Nephron (organoid): Measurements from ENCODE around the gene AHI1.

ENCODE experiments used
- H3K27ac Mint-ChIP-seq, 3 experiments: 2 replicates each; pipeline ENCODE4 v1.8.0; 2020; ENCODE audit warnings: mixed read lengths in 3 of 3, mild to moderate bottlenecking in 2 of 3, moderate library complexity in 1 of 3
- H3K27me3 Mint-ChIP-seq: 2 replicates; pipeline ENCODE4 v1.8.0; 2021; ENCODE audit warnings: low read depth, mild to moderate bottlenecking, moderate library complexity, mixed read lengths
- H3K36me3 Mint-ChIP-seq: 2 replicates; pipeline ENCODE4 v1.8.0; 2020; ENCODE audit warnings: low read depth, mixed read lengths
- H3K4me1 Mint-ChIP-seq: 2 replicates; pipeline ENCODE4 v1.8.0; 2020; ENCODE audit warnings: mixed read lengths
- H3K4me3 Mint-ChIP-seq, 3 experiments: 2 replicates each; pipeline ENCODE4 v1.8.0; 2020; ENCODE audit warnings: mild to moderate bottlenecking in 3 of 3, mixed read lengths in 3 of 3, moderate library complexity in 2 of 3
- H3K9me3 Mint-ChIP-seq: 2 replicates; pipeline ENCODE4 v1.8.0; 2020; ENCODE audit warnings: mixed read lengths
- TF ChIP-seq, protein P1 (sequence below), 3 experiments: fragments of 200-600 bp; sonication (generic); IDR thresholded peaks; one replicate each; pipeline ENCODE4 v1.5.0; 2021; ENCODE audit warnings: antibody characterized with exemption in 3 of 3; ENCODE audit not compliant: unreplicated experiment in 3 of 3

The AHI1 gene

GRCh38 chr6:135322427-135323201 is 174.9 kb downstream of the AHI1 start:
- H3K4me1 Mint-ChIP-seq, result no peaks in the 10 kb centered on the region
- no peak overlapping the region for H3K4me3 Mint-ChIP-seq
- H3K27ac Mint-ChIP-seq, result no peak overlapping the region
- no peaks in the 10 kb centered on the region for H3K36me3 Mint-ChIP-seq
- no peaks in the 10 kb centered on the region for H3K9me3 Mint-ChIP-seq
- no peaks in the 10 kb centered on the region for H3K27me3 Mint-ChIP-seq
- TF ChIP-seq, protein P1, sequence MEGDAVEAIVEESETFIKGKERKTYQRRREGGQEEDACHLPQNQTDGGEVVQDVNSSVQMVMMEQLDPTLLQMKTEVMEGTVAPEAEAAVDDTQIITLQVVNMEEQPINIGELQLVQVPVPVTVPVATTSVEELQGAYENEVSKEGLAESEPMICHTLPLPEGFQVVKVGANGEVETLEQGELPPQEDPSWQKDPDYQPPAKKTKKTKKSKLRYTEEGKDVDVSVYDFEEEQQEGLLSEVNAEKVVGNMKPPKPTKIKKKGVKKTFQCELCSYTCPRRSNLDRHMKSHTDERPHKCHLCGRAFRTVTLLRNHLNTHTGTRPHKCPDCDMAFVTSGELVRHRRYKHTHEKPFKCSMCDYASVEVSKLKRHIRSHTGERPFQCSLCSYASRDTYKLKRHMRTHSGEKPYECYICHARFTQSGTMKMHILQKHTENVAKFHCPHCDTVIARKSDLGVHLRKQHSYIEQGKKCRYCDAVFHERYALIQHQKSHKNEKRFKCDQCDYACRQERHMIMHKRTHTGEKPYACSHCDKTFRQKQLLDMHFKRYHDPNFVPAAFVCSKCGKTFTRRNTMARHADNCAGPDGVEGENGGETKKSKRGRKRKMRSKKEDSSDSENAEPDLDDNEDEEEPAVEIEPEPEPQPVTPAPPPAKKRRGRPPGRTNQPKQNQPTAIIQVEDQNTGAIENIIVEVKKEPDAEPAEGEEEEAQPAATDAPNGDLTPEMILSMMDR (IDR thresholded peaks at IDR 0.05; ENCODE audit: unreplicated experiment in 3 of 3), result no peak

GRCh38 chr6:135320721-135321621 is 176.6 kb downstream of the AHI1 start:
- no peaks in the 10 kb centered on the region for H3K9me3 Mint-ChIP-seq
- no peaks in the 10 kb centered on the region for H3K27me3 Mint-ChIP-seq
- no peak overlapping the region for H3K4me3 Mint-ChIP-seq
- no peak overlapping the region for H3K27ac Mint-ChIP-seq
- H3K4me1 Mint-ChIP-seq, result no peaks in the 10 kb centered on the region
- H3K36me3 Mint-ChIP-seq, result peaks cover 3% of the 10 kb centered on the region
- TF ChIP-seq, protein P1 (IDR thresholded peaks at IDR 0.05; ENCODE audit: unreplicated experiment in 3 of 3), result no peak

DNA sequence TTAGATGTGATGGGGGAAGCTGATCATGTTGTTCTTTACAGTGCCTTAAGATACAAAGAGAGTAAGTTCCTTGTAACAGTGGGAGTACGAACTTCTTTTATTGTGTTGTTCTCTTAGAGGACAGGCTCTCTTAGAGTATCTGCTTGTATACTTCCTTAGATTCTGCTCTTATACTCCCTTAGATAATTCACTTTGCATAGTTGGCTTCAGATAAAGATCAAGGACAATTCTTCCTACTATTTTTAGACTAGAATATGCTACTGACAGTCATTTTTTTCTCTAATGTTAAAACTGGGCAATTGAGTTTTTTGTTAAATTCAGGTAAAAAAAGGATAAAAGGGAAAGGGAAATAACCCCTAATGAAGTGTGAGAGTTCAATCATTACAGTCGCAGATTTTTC is 177.7 kb downstream of the AHI1 start:
- no peak overlapping the region for H3K27ac Mint-ChIP-seq
- peaks cover 5% of the 10 kb centered on the region for H3K36me3 Mint-ChIP-seq
- no peaks in the 10 kb centered on the region for H3K4me1 Mint-ChIP-seq
- H3K4me3 Mint-ChIP-seq, result no peak overlapping the region
- TF ChIP-seq, protein P1 (IDR thresholded peaks at IDR 0.05; ENCODE audit: unreplicated experiment in 3 of 3), result no peak
- no peaks in the 10 kb centered on the region for H3K27me3 Mint-ChIP-seq
- H3K9me3 Mint-ChIP-seq, result no peaks in the 10 kb centered on the region

- Mint-ChIP-seq H3K36me3 (peaks cover 8% of the 10 kb centered on the region), H3K9me3 (no peaks in the 10 kb centered on the region)
Measured at GRCh38 chr6:135318738-135319469, 178.6 kb downstream of the AHI1 start.

GRCh38 chr6:135314543-135314942 is 183.0 kb downstream of the AHI1 start:
- no peak overlapping the region for H3K4me3 Mint-ChIP-seq
- H3K27ac Mint-ChIP-seq, result no peak overlapping the region
- H3K4me1 Mint-ChIP-seq, result peaks cover 4% of the 10 kb centered on the region
- H3K36me3 Mint-ChIP-seq, result peaks cover 8% of the 10 kb centered on the region
- no peaks in the 10 kb centered on the region for H3K27me3 Mint-ChIP-seq
- no peaks in the 10 kb centered on the region for H3K9me3 Mint-ChIP-seq
- TF ChIP-seq, protein P1 (IDR thresholded peaks at IDR 0.05; ENCODE audit: unreplicated experiment in 3 of 3), result no peak

More at GRCh38 chr6:135318738-135319469, 178.6 kb downstream of the AHI1 start:
- no peaks in the 10 kb centered on the region for H3K4me1 Mint-ChIP-seq
- no peak overlapping the region for H3K4me3 Mint-ChIP-seq
- H3K27ac Mint-ChIP-seq, result no peak overlapping the region
- TF ChIP-seq, protein P1 (IDR thresholded peaks at IDR 0.05; ENCODE audit: unreplicated experiment in 3 of 3), result no peak
- no peaks in the 10 kb centered on the region for H3K27me3 Mint-ChIP-seq
